ENCODE data around the gene PPHLN1.

PPHLN1 gene

DNA sequence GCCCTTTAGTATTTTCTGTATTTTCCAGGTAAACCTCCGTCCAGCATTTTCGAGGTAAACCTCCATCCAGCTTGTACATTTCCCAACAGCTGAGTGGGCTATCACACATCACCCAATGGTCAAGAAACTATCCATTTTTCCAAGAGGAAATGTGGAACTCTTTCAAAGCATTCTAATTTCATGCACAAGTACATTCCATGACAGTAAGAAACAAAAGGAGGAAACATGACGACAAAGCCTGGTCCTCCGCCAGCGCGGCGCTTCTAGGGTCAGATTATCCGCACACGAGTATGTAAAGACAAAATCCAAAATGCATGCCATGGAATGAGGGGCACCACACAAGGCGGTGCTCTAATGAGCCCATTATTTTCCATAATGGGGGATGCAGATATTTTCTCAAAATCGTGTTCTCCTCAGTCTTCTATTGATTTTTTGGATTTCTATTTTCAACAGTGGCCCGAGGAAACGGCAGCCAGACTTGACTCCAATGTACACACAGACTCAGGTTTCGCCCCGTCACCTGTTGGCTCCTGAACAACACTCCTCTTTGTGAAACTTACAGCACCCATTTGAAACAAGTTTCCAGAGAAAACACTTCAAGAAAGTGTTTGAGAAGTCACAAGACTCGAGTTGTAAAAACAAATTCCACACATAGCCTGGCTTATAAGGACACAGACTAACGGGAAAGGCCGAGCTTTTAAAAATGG lies 156.2 kb downstream of the PPHLN1 start:
- Histone ChIP-seq H3K36me3 (ENCODE audit: insufficient read depth, low read length) (no peaks in the 10 kb centered on the region), H3K79me2 (ENCODE audit: control insufficient read depth, insufficient read depth, low read length, unreplicated experiment) (no peaks in the 10 kb centered on the region), H2AFZ (ENCODE audit: low read length, unreplicated experiment) (peak overlapping the region; percentile 63), H3K27me3 (ENCODE audit: insufficient read depth, low read length) (peaks cover 37% of the 10 kb centered on the region), H3K4me1 (ENCODE audit: control insufficient read depth, insufficient read depth, low read length, unreplicated experiment) (peaks cover 9% of the 10 kb centered on the region), H3K4me3 (ENCODE audit: low read depth, low read length) (peak overlapping the region; percentile 76), H3K27ac (ENCODE audit: low read depth, low read length) (no peak overlapping the region)

- H3K27me3 ChIP-seq (ENCODE audit: insufficient read depth, low read length), result peaks cover 37% of the 10 kb centered on the region
- H3K36me3 ChIP-seq (ENCODE audit: insufficient read depth, low read length), result no peaks in the 10 kb centered on the region
- H3K79me2 ChIP-seq (ENCODE audit: control insufficient read depth, insufficient read depth, low read length, unreplicated experiment), result no peaks in the 10 kb centered on the region
- H3K27ac ChIP-seq (ENCODE audit: low read depth, low read length), result no peak overlapping the region
- H3K4me3 ChIP-seq (ENCODE audit: low read depth, low read length), result peak overlapping the region; percentile 76
- peak overlapping the region; percentile 63 for H2AFZ ChIP-seq (ENCODE audit: low read length, unreplicated experiment)
- H3K4me1 ChIP-seq (ENCODE audit: control insufficient read depth, insufficient read depth, low read length, unreplicated experiment), result peaks cover 9% of the 10 kb centered on the region
These were observed 157.0 kb downstream of the PPHLN1 start for GRCh38 chr12:42482748-42483520.

DNA sequence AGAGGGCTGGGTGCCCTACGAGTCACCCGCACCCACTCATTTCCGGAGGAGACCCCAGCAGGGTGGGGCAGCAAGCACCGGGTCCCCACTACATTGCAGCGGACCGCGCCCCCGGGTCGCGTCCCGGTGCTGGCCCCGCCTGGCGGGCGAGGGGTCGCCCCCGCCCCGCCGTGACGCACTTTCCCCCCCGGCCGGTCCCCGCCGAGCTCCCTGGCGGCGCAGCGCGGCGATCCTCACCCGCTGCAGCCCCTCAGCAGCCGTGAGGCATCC lies 157.5 kb downstream of the PPHLN1 start:
- H3K36me3 ChIP-seq (ENCODE audit: insufficient read depth, low read length), result no peaks in the 10 kb centered on the region
- peaks cover 37% of the 10 kb centered on the region for H3K27me3 ChIP-seq (ENCODE audit: insufficient read depth, low read length)
- no peaks in the 10 kb centered on the region for H3K79me2 ChIP-seq (ENCODE audit: control insufficient read depth, insufficient read depth, low read length, unreplicated experiment)
- peaks cover 9% of the 10 kb centered on the region for H3K4me1 ChIP-seq (ENCODE audit: control insufficient read depth, insufficient read depth, low read length, unreplicated experiment)
- H2AFZ ChIP-seq (ENCODE audit: low read length, unreplicated experiment), result peak overlapping the region; percentile 74
- H3K27ac ChIP-seq (ENCODE audit: low read depth, low read length), result no peak overlapping the region
- H3K4me3 ChIP-seq (ENCODE audit: low read depth, low read length), result peak overlapping the region; percentile 76

GRCh38 chr12:42484996-42485395 lies 159.0 kb downstream of the PPHLN1 start:
- H3K27ac ChIP-seq (ENCODE audit: low read depth, low read length), result no peak overlapping the region
- peaks cover 37% of the 10 kb centered on the region for H3K27me3 ChIP-seq (ENCODE audit: insufficient read depth, low read length)
- no peak overlapping the region for H2AFZ ChIP-seq (ENCODE audit: low read length, unreplicated experiment)
- no peaks in the 10 kb centered on the region for H3K36me3 ChIP-seq (ENCODE audit: insufficient read depth, low read length)
- H3K4me1 ChIP-seq (ENCODE audit: control insufficient read depth, insufficient read depth, low read length, unreplicated experiment), result peaks cover 9% of the 10 kb centered on the region
- H3K4me3 ChIP-seq (ENCODE audit: low read depth, low read length), result no peak overlapping the region
- no peaks in the 10 kb centered on the region for H3K79me2 ChIP-seq (ENCODE audit: control insufficient read depth, insufficient read depth, low read length, unreplicated experiment)

GRCh38 chr12:42485823-42486222 lies 159.9 kb downstream of the PPHLN1 start:
- Histone ChIP-seq H3K79me2 (ENCODE audit: control insufficient read depth, insufficient read depth, low read length, unreplicated experiment) (no peaks in the 10 kb centered on the region), H3K4me3 (ENCODE audit: low read depth, low read length) (no peak overlapping the region), H3K36me3 (ENCODE audit: insufficient read depth, low read length) (no peaks in the 10 kb centered on the region), H2AFZ (ENCODE audit: low read length, unreplicated experiment) (no peak overlapping the region), H3K27me3 (ENCODE audit: insufficient read depth, low read length) (peaks cover 37% of the 10 kb centered on the region), H3K4me1 (ENCODE audit: control insufficient read depth, insufficient read depth, low read length, unreplicated experiment) (peaks cover 9% of the 10 kb centered on the region), H3K27ac (ENCODE audit: low read depth, low read length) (no peak overlapping the region)

DNA sequence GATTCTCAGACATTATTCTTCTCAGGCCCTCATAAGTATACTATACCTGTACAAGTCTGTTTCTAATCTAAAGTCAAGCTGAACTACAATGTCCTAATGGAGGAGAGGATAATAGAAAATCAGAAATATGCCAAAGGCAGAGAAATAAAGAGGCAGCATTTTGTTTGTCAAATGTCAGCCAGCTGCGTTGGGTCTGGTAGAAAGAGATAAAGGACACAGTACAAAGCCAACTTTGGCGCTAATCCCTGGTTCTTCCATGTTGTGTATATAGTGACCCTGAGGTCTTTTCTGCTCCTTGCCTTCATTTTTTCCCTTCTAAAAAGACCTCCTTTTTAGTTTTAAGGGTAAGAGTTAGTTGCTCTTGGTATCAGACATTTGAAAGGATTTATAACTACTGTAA lies 160.4 kb downstream of the PPHLN1 start:
- H3K4me1 ChIP-seq (ENCODE audit: control insufficient read depth, insufficient read depth, low read length, unreplicated experiment), result peaks cover 8% of the 10 kb centered on the region
- peaks cover 37% of the 10 kb centered on the region for H3K27me3 ChIP-seq (ENCODE audit: insufficient read depth, low read length)
- H3K27ac ChIP-seq (ENCODE audit: low read depth, low read length), result no peak overlapping the region
- H2AFZ ChIP-seq (ENCODE audit: low read length, unreplicated experiment), result no peak overlapping the region
- no peaks in the 10 kb centered on the region for H3K79me2 ChIP-seq (ENCODE audit: control insufficient read depth, insufficient read depth, low read length, unreplicated experiment)
- H3K4me3 ChIP-seq (ENCODE audit: low read depth, low read length), result no peak overlapping the region
- no peaks in the 10 kb centered on the region for H3K36me3 ChIP-seq (ENCODE audit: insufficient read depth, low read length)

- H3K27me3 ChIP-seq (ENCODE audit: insufficient read depth, low read length), result peaks cover 15% of the 10 kb centered on the region
- no peak overlapping the region for H3K4me3 ChIP-seq (ENCODE audit: low read depth, low read length)
- no peaks in the 10 kb centered on the region for H3K79me2 ChIP-seq (ENCODE audit: control insufficient read depth, insufficient read depth, low read length, unreplicated experiment)
- no peaks in the 10 kb centered on the region for H3K36me3 ChIP-seq (ENCODE audit: insufficient read depth, low read length)
- no peak overlapping the region for H2AFZ ChIP-seq (ENCODE audit: low read length, unreplicated experiment)
- no peak overlapping the region for H3K27ac ChIP-seq (ENCODE audit: low read depth, low read length)
- no peaks in the 10 kb centered on the region for H3K4me1 ChIP-seq (ENCODE audit: control insufficient read depth, insufficient read depth, low read length, unreplicated experiment)
These were observed 164.4 kb downstream of the PPHLN1 start for GRCh38 chr12:42490261-42490842.

Measured in ACC112 (cell line).